Measurements from ENCODE around the gene CLEC20A.

GRCh38 chr1:178457651-178458050 lies 39.1 kb downstream of the CLEC20A start:
- no peak for TF ChIP-seq CTCF (conservative IDR thresholded peaks at IDR 0.05)
- TF ChIP-seq EZH2 (IDR thresholded peaks at IDR 0.05; ENCODE audit: low read depth): no peak
